ENCODE measurements around the gene PTH1R. TPM values are rescaled to one million over a fixed set of nuclear protein-coding genes. Genes with fewer than 3 reads are reported as not detected.

The PTH1R gene
- total RNA-seq, 1 experiment from 2014 or later = 1.0 TPM

DNA sequence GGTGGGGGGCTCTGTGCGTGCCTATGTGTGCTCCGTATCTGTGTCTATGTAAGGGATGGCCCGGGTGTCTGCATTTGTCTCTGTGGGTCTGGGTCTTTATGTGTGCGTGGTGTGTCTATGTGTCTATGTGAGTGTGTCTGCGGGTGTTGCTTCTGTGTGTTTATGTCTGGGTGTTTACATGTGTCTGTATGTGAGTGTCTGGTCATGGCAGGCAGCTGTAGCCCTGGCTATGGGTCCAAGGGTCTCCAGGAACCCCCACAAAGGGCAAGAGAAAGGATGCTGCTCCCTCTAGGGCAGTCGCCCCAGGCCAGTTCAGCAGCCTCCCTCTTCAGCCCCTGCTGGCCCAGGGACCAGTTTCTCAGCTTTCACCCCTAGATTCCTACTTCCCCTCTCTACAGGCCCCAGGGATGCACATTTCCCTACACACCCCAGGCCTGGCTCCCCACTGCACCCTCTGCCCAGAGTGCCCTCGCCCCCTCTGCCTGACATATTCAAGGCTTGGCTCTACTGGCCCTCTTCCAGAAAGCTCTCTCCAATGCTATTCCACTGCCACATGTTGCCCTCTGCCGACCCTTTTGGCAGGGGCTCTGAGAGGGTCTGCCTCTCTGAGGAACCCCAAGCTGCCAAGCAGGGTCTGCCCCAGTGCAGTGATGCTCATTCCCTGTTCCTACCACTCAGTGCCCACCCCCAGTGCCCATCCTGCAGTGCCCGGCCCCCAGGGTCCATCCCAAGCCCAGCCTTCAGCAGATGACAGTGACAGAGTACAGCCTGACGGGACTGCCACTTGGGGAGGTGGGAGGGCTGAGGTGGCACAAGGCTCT, 13.2 kb upstream of the PTH1R start:
- Histone ChIP-seq H4K5ac (ENCODE audit: insufficient read length, low read depth, low read length) (no peak overlapping the region), H3K23ac (ENCODE audit: insufficient read length, low read depth, low read length) (no peak overlapping the region), H2BK12ac (ENCODE audit: insufficient read length, low read depth, low read length) (no peak overlapping the region), H3K4me2 (ENCODE audit: insufficient read depth, insufficient read length, low read length) (no peak overlapping the region), H2BK5ac (ENCODE audit: insufficient read length, low read length) (no peak overlapping the region), H2BK120ac (ENCODE audit: low read depth, low read length, poor library complexity, severe bottlenecking) (no peak overlapping the region), H3T11ph (ENCODE audit: low read length) (no peak overlapping the region), H4K8ac (replicated peaks; ENCODE audit: insufficient read length, low read depth, low read length) (no peak overlapping the region), H3K56ac (ENCODE audit: insufficient read length, low read depth, low read length) (no peak overlapping the region), H3K79me1 (ENCODE audit: insufficient read depth, low read depth, low read length, poor library complexity, severe bottlenecking) (no peaks in the 10 kb centered on the region), H3K27me3 (ENCODE audit: insufficient read depth, low read length) (no peaks in the 10 kb centered on the region), H2BK20ac (ENCODE audit: low read depth, low read length, poor library complexity, severe bottlenecking) (no peak overlapping the region), H3K18ac (ENCODE audit: insufficient read length, low read depth, low read length) (no peak overlapping the region), H4K20me1 (ENCODE audit: control insufficient read depth, insufficient read depth, insufficient read length) (no peaks in the 10 kb centered on the region), H2AFZ (ENCODE audit: low read length) (no peak overlapping the region), H3K4me1 (ENCODE audit: insufficient read depth, low read length) (no peaks in the 10 kb centered on the region), H3K27ac (ENCODE audit: insufficient read length, low read depth, low read length) (no peak overlapping the region), H2BK15ac (ENCODE audit: low read depth, low read length) (no peak overlapping the region), H3K9ac (ENCODE audit: extremely low read depth, insufficient read length, low read length) (no peak overlapping the region), H3K9me3 (ENCODE audit: control insufficient read depth, low read depth, low read length) (no peaks in the 10 kb centered on the region), H3K4ac (ENCODE audit: low read depth, low read length) (no peak overlapping the region), H3K23me2 (ENCODE audit: insufficient read length, low read depth, low read length, poor library complexity, severe bottlenecking) (no peaks in the 10 kb centered on the region), H3K79me2 (ENCODE audit: insufficient read depth, low read length) (no peaks in the 10 kb centered on the region), H2AK5ac (ENCODE audit: insufficient read length, low read length) (no peak overlapping the region), H4K91ac (ENCODE audit: insufficient read length, low read depth, low read length) (no peak overlapping the region), H3K14ac (ENCODE audit: insufficient read depth, low read length) (no peak overlapping the region)
- DNase-seq = no peak
- no peak overlapping the region for H3K4me3 Mint-ChIP-seq
- H3K9me3 Mint-ChIP-seq = no peaks in the 10 kb centered on the region; a peak in 1 of 5 replicates
- no peak overlapping the region; a peak in 1 of 7 replicates for H3K27ac Mint-ChIP-seq
- no peaks in the 10 kb centered on the region for H3K36me3 Mint-ChIP-seq (ENCODE audit: insufficient read depth in 1 of 3, low read depth in 3 of 3)
- H3K4me1 Mint-ChIP-seq = peaks cover 8 to 23% of the 10 kb centered on the region in 2 experiments
- no peak for TF ChIP-seq CTCF (conservative IDR thresholded peaks at IDR 0.05)
- H3K27me3 Mint-ChIP-seq (ENCODE audit: low read depth) = peaks cover 13% of the 10 kb centered on the region
- no CpG with 5 or more reads among the region's 10 CpGs for WGBS (ENCODE audit: extremely low coverage, insufficient read length, low lambda C conversion rate)

All from H9 (cell line).